ENCODE results near the gene FABP6. TPM values are rescaled to one million over a fixed set of nuclear protein-coding genes. Genes with fewer than 3 reads are reported as not detected.

Gene FABP6, protein sequence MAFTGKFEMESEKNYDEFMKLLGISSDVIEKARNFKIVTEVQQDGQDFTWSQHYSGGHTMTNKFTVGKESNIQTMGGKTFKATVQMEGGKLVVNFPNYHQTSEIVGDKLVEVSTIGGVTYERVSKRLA
- 0.79 to 1.7 TPM (median 0.92 TPM) in 5 replicates for total RNA-seq (2022; extraction: Qiagen RNA extraction; ENCODE audit: low read depth)

DNA sequence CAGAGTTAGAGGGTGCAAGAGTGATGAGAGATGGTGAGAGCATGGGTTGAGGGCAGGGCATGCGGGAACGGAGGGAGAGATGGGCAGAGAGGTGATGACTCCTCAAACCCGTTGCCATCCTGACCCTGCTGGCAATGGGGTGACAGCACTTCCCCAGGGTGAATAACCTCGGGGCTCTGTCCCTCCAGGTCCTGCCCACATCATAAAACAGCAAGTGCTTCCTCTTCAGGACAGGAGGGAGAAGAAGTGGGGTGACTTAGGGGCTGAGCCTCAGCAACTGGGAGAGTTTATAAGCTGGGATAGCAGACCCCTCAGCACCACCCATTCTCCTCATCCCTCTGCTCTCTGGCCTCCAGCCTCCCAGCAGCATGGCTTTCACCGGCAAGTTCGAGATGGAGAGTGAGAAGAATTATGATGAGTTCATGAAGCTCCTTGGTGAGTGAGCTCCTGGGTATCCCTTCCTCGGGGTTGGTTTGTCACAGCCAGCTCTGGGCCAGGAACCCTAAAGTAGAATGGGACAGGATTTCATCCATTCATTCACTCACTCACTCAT is at the start of gene FABP6:
TSS of gene FABP6 (plus strand) at position 317 of the 553 bp plus-strand sequence. CDS start at position 369, 52 bp downstream.

Other genes starting within 250 kb of the FABP6 start
- gene TTC1, start 220.4 kb upstream of the FABP6 start, total RNA-seq (2022; extraction: Qiagen RNA extraction; ENCODE audit: low read depth) = 66.2 to 78.4 TPM (median 67.0 TPM) in 5 replicates
- 10.6 to 12.8 TPM (median 11.2 TPM) in 5 replicates for gene PWWP2A, start 110.1 kb upstream of the FABP6 start, total RNA-seq (2022; extraction: Qiagen RNA extraction; ENCODE audit: low read depth)
- gene CCNJL, start 83.1 kb downstream of the FABP6 start, total RNA-seq (2022; extraction: Qiagen RNA extraction; ENCODE audit: low read depth) = 10.9 to 14.1 TPM (median 12.9 TPM) in 5 replicates
- gene C1QTNF2, start 141.1 kb downstream of the FABP6 start, total RNA-seq (2022; extraction: Qiagen RNA extraction; ENCODE audit: low read depth) = 0.14 to 0.16 TPM (median 0.15 TPM) in 4 of 5 replicates, not detected in the other
- gene FAM200C, start 170.5 kb downstream of the FABP6 start, total RNA-seq (2022; extraction: Qiagen RNA extraction; ENCODE audit: low read depth) = 2.0 to 2.6 TPM (median 2.1 TPM) in 5 replicates
- 40.9 to 75.8 TPM (median 46.8 TPM) in 5 replicates for gene SLU7, start 189.6 kb downstream of the FABP6 start, total RNA-seq (2022; extraction: Qiagen RNA extraction; ENCODE audit: low read depth)
- 197 to 265 TPM (median 222 TPM) in 5 replicates for gene PTTG1, start 192.3 kb downstream of the FABP6 start, total RNA-seq (2022; extraction: Qiagen RNA extraction; ENCODE audit: low read depth)